HG03025 (cell line): ENCODE measurements around the gene LILRB5.
"Not testable (repeated sequence)": the region's sequence is repeated elsewhere in the genome, so short reads cannot be mapped to it uniquely, and the experiment has no call there.

Source experiments
- ATAC-seq: cut with Tn5 transposase; IDR thresholded peaks from one replicate; pipeline ENCODE4 v1.9.1; 2021; ENCODE audit warnings: mild to moderate bottlenecking, moderate library complexity; ENCODE audit not compliant: unreplicated experiment, low FRiP score

Gene LILRB5

DNA sequence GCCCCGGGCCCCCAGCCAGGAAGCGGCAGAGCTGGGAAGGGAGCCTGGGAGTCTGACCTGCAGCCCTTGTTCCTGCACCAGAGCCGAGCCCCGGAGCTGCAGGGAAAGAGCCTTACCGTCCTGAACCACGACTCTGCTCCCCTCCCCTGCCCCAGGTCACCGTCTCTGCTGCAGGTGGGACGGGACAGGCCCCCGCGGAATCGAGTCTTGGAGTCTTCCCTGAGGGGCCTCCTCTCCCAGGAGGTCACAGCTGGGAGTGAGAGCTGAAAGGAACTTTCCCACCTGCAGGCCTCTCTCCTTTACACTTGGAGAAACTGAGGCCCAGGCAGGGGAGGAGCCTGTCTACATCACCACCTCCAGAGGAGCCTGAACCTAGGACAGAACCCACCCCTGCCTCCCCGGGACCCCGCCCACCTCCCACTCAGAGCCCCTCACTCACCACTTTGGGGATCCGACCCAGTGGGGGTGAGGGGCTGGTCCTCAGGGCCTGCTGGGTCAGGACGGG, 20.1 kb upstream of the LILRB5 start:
- not testable (repeated sequence) for ATAC-seq

GRCh38 chr19:54275951-54276350, 18.9 kb upstream of the LILRB5 start:
- no peak for ATAC-seq

- not testable (repeated sequence) for ATAC-seq
Measured at GRCh38 chr19:54274516-54274915, 17.4 kb upstream of the LILRB5 start.

- ATAC-seq: no peak
Measured at GRCh38 chr19:54273821-54274220, 16.7 kb upstream of the LILRB5 start.

DNA sequence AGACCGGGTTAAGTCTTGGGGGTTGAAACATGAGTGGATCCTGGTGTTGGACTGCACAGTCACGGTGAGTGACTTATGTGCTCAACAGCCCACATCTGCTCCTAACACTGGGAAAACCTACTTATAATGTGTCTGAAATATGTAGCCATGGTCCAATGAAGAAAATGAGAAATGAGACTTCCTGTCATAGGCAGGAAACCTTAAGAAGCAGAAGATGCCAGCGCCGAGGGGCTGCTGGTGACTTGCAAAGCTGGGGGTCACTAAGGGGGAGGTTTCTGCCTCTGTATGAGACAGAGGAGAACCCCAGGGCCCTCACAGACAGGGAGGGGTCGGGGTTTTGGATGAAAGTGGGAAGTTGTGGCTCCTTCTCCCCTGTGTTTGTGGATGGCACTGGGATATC, 15.1 kb upstream of the LILRB5 start:
- not testable (repeated sequence) for ATAC-seq

DNA sequence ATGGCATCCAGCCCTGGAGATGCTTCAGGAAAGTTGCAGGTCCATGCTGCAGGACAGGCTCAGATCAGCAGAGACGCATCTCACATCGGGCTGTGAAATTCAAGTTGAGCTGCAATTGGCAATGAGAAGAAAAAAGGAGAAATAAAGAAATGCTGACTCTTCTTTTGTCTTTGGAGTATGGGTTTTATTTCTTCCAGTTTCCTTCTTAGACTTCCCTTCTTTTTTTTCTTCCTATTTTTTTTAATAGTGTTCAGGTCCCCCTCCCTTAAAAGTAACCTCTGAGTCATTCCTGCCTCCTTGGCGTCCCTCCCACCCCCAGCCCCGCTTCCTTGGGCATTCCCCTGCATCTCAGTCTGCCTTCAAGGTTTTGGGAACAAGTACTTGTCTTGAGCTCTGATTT, 14.5 kb upstream of the LILRB5 start:
- not testable (repeated sequence) for ATAC-seq

- ATAC-seq: no peak
Measured at GRCh38 chr19:54271106-54271505, 14.0 kb upstream of the LILRB5 start.

DNA sequence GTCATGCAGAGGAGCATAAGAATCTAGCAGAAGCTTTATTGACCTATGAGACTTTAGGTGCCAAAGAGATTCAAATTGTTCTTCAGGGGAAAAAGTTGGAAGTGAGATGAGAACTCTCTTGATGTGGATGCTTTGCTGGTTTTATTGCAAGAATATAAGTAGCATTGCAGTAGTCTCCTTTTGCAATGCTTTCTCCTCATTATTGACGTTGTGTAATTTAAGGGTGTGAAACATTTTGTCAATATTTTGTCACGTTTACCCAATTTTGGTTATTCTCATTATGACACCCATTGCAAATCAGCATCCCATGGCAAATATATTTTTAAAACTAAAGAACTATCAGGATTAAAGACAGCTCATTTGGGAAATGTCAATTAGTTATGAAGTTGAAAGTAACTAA, 11.9 kb upstream of the LILRB5 start:
- no peak for ATAC-seq

GRCh38 chr19:54266133-54266532, 9.1 kb upstream of the LILRB5 start:
- no peak for ATAC-seq

DNA sequence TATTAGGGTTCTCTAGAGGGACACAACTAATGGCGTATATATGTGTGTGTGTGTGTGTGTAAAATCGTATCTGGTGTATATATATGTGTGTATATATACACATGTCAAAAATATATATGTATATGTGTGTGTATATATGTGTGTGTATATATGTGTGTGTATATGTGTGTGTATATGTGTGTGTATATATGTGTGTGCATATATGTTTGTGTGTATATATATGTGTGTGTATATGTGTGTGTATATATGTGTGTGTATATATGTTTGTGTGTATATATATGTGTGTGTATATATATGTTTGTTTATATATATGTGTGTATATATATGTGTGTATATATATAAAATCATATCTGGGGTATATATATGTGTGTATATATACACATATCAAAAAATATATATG, 5.4 kb upstream of the LILRB5 start:
- no peak for ATAC-seq

GRCh38 chr19:54262066-54262465, 5.0 kb upstream of the LILRB5 start:
- no peak for ATAC-seq

- no peak for ATAC-seq
Measured at GRCh38 chr19:54256250-54257115, 590 bp downstream of the LILRB5 start.

DNA sequence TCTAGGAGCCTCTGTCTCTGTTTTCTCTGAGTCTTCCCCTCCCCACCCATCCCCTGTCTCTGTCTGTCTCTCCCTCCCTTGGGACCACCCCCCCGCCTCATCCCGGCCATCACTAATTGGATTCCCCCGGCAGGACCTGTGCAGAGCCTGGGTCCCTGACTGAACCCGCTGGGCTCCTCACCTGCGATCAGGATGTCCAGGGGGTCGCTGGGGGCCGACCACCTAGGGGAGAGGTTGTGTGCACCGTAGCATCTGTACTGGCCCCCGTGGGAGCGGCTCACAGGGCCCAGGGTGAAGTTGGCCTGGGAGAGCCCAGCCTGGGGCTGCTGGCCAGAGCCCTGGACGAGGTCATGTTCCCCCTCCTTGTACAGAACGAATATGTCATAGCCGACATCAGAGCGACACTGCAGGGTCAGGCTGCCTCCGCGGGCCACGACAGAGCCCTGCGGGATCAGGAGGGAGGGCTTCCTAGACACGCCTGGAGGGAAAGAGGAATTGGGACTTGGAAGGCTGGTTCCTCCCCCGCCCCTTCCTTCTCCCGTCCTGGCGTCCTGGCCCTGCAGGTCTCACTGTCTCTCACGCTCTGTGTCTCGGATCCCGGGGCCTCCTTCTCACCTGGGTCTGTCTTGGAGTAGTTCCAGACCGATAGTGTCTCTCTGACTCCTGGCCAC, 1.8 kb downstream of the LILRB5 start:
- no peak for ATAC-seq

DNA sequence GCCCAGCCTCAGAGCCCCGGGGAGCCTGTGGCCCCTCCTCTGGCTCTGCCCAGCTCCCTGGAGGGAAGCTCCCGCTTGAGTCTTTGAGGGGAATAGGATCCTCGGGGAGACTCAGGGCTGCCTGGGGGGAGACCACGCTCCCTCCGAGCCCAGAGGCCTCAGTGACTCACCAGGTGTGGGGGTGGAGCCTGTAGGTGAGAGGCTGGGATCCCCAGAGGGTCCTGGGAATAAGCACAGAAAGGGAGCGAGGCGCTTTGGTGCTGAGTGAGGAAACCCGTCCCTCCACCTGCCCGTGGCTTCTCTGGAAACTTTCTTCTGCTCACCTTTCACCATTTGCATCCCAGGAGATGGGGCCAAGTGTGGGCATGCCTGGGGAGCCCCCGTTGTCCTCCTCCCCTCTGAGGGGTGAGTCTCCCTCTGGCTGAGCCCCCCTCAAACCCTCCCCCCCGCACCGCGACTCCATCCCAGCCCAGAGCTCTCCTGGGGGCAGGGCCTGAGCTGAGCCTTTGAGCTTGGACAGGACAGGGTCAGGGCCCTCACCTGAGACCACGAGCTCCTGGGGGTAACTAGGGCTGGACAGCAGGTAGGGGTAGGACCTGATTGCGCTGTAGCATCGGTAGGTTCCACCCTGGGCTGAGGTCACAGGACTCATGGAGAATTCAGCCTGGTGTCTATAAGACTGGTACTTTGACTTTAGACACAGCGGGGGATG, 2.7 kb downstream of the LILRB5 start:
- ATAC-seq: no peak

DNA sequence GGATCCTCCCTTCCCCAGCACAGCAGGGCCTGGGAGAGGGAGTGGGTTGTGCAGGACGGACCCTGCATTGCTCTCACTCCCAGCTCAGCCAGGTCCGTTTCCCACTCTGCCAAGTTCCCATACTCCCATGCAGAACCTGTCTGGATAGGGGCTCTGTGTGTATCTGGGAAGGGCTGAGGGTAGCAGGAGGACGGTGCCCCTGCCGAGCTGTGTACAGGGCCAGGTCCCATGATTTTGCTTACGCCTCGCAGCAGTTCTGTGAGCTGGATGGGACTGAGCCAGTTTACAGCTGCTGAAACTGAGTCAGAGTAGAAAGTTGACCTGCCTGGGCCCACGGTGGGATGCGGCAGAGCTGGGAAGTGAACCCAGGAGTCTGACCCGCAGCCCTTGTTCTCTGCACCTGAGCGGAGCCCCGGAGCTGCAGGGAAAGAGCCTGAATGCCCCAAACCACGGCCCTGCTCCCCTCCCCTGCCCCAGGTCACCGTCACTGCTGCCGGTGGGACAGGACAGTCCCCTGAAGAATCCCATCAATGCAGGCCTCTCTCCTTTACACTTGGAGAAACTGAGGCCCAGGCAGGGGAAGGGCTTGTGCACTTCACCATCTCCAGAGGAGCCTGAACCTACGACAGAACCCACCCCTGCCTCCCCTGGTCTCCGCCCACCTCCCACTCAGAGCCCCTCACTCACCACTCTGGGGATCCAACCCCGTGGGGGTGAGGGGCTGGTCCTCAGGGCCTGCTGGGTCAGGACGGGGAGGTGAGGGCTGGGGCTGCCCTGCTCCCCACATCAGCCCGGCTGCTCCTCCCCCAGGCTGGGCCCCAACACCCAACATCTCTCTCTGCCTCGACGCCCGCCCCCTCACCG, 3.5 kb downstream of the LILRB5 start:
- ATAC-seq: no peak

DNA sequence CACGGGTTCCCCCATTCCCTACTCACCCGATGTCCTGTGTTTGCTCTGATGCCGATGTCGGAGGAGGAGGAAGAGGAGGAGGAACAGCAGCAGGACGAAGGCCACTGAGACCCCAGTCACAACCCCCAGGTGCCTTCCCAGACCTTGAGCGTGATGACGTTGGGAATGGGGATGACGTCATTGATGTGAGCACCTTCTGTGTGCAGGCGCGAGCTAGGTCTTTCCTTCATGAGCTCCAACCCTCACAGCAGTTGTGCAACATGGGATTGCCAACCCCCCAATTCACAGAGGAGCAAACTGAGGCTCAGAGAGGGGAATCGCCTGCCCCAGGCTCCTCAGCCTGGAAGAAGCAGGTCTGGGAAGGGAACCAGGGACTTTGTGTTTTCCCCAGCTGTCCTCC, 4.2 kb downstream of the LILRB5 start:
- no peak for ATAC-seq

DNA sequence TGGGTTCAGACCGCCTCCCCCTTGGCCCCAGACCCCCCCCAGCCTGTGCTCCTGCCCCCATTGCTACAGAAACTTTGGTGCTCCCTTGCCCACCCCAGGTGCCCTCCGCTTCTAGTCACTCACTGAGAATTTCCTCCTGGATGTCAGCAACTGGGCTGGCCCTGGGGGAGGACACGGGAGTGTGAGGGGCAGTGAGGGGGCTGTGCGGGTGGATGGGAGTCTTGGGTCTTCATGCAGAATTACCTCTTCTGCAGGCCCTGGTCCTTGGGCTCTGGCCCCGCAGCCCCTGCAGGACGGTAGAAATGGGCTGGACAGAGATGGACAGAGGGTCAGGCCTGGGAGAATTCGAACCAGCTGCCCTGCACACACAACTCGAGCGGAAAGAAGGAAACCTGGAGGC, 4.8 kb downstream of the LILRB5 start:
- no peak for ATAC-seq

DNA sequence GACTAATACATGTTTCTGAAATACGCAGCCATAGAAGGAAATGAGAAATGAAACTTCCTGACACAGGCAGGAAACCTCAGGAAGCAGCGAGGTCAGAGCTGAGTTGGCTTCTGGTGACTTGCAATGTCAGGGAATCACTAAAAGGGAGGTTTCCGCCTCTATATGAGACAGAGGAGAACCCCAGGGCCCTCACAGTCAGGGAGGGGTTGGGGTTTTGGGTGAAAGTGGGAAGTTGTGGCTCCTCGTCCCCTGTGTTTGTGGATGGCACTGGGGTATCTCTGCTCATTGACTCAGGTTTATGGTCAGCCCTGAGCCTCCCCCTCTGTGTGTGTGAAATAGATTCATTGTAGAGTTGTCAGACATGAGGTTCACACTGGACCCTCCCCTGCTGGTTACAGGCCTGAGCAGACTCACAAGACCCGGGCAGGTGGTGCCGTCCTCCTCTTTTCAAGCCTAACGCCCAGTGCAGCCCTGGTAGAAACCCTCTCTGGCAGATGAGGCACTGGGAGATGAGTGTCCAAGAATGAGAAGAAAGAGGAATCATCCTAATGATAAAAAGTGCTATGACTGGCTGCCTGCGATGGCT, 9.0 kb downstream of the LILRB5 start:
- no peak for ATAC-seq

- ATAC-seq: no peak
Measured at GRCh38 chr19:54247106-54247930, 9.8 kb downstream of the LILRB5 start.
